Measurements from ENCODE around the gene FBXL12. TPM values are rescaled to one million over a fixed set of nuclear protein-coding genes. Genes with fewer than 3 reads are reported as not detected.
A peak's percentile ranks its signal among the peaks of the same experiment; 100 is the strongest.
"Not testable (repeated sequence)": the region's sequence is repeated elsewhere in the genome, so short reads cannot be mapped to it uniquely, and the experiment has no call there.

FBXL12 gene
- total RNA-seq, 1 donor from 2014 or later: 23.4 TPM

DNA sequence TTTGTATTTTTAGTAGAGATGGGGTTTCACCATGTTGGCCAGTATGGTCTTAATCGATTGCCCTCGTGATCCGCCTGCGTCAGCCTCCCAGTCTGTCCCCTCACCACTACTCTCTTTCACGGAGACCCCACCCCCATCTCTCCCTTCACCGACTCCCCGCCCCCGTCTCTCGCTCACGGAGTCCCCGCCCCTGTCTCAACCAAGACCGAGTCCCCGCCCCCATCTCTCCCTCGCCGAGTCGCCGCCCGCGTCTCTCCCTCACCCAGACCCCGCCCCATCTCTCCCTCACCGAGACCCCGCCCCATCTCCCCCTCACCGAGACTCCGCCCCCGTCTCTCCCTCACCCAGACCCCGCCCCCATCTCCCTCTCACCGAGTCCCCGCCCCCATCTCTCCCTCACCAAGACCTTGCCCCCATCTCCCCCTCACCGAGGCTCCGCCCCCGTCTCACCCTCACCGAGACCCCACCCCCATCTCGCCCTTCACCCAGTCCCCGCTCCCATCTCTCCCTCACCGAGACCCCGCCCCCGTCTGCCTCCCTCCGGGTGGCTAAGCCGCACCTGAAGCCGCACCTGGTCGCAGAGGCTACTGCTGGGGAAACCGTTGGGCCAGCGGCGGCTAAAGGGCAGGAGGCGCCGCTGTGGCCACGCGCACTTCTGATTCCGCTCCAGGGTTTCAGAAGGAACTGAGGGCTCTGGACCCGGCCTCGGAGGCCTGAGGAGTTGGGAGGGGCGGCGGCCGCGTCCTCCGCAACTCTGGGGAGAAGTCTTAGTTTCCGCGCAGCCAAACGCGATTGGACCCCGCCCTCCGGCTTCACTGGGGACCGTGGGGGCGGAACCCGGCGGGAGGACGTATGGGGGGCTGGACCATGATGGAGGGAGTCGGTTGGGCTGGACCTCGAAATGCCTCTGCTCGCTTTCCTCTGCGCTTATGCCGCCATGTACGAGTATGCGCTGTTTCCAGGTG, 33.2 kb downstream of the FBXL12 start:
- intact Hi-C loops (cut with micrococcal nuclease): loop anchor here (1.0 kb wide), 2 partner anchors 17 to 34 kb away; partner anchors contain the start of genes FBXL12 and ZNF846
- Mint-ChIP-seq H3K27me3 (ENCODE audit: low read depth) (no peaks in the 10 kb centered on the region), H3K27ac (peak overlapping the region; percentile 86), H3K4me3 (ENCODE audit: low read depth) (peak overlapping the region; percentile 88), H3K9me3 (no peaks in the 10 kb centered on the region), H3K36me3 (ENCODE audit: low read depth) (no peaks in the 10 kb centered on the region), H3K4me1 (ENCODE audit: low read depth) (peaks cover 22% of the 10 kb centered on the region)
- DNase-seq (ENCODE audit: low spot score): peak; percentile 92

DNA sequence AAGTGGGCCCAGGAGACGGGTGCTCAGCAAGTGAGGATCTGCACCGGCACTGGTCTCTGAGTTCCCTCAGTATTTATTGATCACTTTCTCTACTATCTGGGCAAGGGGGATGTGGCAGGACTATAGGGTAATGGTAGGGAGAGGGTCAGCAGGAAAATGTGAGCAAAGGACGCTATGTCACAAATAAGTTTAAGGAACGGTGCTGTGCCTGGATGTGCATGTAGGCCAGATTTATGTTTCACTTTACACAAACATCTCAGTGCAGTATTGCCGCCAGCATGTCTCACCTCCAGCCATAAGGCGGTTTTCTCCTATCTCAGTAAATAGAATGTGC, 34.7 kb downstream of the FBXL12 start:
- intact Hi-C loops (cut with micrococcal nuclease); DNase-seq (ENCODE audit: low spot score); H3K27me3 Mint-ChIP-seq (ENCODE audit: low read depth); H3K36me3 Mint-ChIP-seq (ENCODE audit: low read depth); H3K9me3 Mint-ChIP-seq: not testable (repeated sequence)
- peaks cover 16% of the 10 kb centered on the region for H3K4me1 Mint-ChIP-seq (ENCODE audit: low read depth)
- H3K27ac Mint-ChIP-seq: peak overlapping the region; percentile 86
- H3K4me3 Mint-ChIP-seq (ENCODE audit: low read depth): peak overlapping the region; percentile 1

DNA sequence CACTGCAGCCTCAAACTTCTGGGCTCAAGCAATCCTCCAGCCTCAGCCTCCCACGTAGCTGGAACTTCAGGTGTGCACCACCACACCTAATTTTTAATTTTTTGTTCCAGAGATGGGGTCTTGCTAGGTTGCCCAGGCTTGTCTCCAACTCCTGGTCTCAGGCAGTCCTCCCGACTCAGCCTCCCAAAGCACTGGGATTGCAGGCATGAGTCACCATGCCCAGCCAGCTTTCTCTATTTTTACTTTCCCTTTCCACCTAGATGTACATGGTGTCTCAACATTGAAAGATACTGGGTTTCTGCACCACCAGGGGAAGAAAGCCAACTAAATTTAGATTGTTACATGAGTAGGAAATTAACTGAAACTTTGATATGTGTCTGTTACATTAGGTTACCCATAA, 36.5 kb downstream of the FBXL12 start:
- intact Hi-C loops (cut with micrococcal nuclease): no loop called here
- no peak overlapping the region for H3K4me3 Mint-ChIP-seq (ENCODE audit: low read depth)
- peaks cover 9% of the 10 kb centered on the region for H3K9me3 Mint-ChIP-seq
- peaks cover 16% of the 10 kb centered on the region for H3K4me1 Mint-ChIP-seq (ENCODE audit: low read depth)
- peaks cover 3% of the 10 kb centered on the region for H3K36me3 Mint-ChIP-seq (ENCODE audit: low read depth)
- no peaks in the 10 kb centered on the region for H3K27me3 Mint-ChIP-seq (ENCODE audit: low read depth)
- no peak for DNase-seq (ENCODE audit: low spot score)
- H3K27ac Mint-ChIP-seq: no peak overlapping the region

DNA sequence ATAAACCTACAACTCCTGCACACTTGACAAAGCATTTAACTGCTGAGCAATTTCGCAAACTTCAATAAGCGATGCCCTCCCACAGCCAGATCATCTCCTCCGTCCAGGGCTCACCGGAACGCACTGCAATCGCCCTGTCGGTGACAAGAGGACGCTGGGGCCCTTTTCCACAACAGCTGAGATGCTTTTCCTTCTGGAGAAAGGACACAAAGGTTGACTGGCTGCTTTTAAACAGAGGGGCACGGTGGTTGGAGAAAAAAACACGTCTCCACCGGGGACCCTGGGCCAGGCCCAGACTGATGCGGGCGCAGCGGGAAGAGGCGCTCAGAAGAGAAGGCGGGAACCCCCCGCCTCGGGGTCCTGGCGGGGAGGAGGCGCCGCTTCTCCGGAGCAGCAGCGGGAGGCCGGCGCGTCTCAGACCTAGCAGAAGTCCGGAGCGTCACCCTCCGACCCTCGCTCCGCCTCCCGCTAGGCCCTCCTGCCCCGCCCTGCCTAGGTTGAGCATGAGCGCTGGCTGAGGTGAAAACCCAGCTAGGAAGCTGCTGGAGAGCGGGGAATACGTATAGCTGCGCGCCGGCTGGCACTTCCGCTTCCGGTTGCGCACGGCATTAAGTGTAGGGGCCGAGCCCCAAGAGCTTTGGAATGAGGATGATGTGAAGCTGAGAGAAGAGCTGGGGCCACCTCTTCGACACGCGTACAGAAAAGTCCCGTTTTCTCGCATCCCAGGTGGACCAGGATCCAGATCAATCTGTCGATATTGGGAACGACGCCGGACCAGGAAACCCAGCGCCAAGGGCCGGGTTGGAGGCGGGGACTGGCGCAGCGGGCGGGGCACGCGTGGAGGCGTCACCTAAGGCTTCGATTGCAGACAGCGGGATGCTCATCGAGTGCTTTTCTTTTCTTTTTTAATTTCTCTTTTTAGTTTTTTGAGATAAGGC, 50.4 kb downstream of the FBXL12 start, which contains the start of gene ZNF846:
Gene ZNF846, minus strand, starts transcription at position 564 of the 938 bp plus-strand sequence. CDS start 3,788 bp downstream, outside the sequence.
- intact Hi-C loops (cut with micrococcal nuclease): loop anchor here (1.0 to 10.0 kb wide), 6 partner anchors 17 to 459 kb away; partner anchors contain the start of genes ZNF121, ZNF561, ZNF562 and ZNF699
- Mint-ChIP-seq H3K4me3 (ENCODE audit: low read depth) (peak within 1 kb of the TSS; percentile 87), H3K9me3 (peaks cover 23% of the 10 kb centered on the region), H3K27ac (peak within 1 kb of the TSS; percentile 95), H3K27me3 (ENCODE audit: low read depth) (no peaks in the 10 kb centered on the region), H3K4me1 (ENCODE audit: low read depth) (peaks cover 8% of the 10 kb centered on the region), H3K36me3 (ENCODE audit: low read depth) (peaks cover 20% of the 10 kb centered on the region)
- peak; percentile 90 for DNase-seq (ENCODE audit: low spot score)

Other genes starting within 250 kb of the FBXL12 start
- 57.2 and 62.2 TPM in 2 replicates for gene ZNF121, start 234.6 kb downstream of the FBXL12 start, total RNA-seq
- gene ZNF561, start 197.8 kb downstream of the FBXL12 start, total RNA-seq: 27.1 and 28.3 TPM in 2 replicates
- 17.3 and 18.2 TPM in 2 replicates for gene ZNF562, start 144.0 kb downstream of the FBXL12 start, total RNA-seq
- 3.2 and 3.7 TPM in 2 replicates for gene ZNF846, start 50.3 kb downstream of the FBXL12 start, total RNA-seq
- gene UBL5, start 8.8 kb upstream of the FBXL12 start, total RNA-seq: 331 and 335 TPM in 2 replicates
- gene PIN1, start 16.2 kb upstream of the FBXL12 start, total RNA-seq: 84.3 and 87.3 TPM in 2 replicates
- 0.85 and 0.89 TPM in 2 replicates for gene OLFM2, start 117.4 kb upstream of the FBXL12 start, total RNA-seq
- gene COL5A3, start 191.4 kb upstream of the FBXL12 start, total RNA-seq: 0.80 and 0.87 TPM in 2 replicates
- not detected in 2 replicates for gene RDH8, start 194.4 kb upstream of the FBXL12 start, total RNA-seq

All from activated T-helper 2 cell treated with anti-CD3 and anti-CD28 coated beads, Interferon-gamma antibody, Interleukin-2, Interleukin-4, amounts not matched to agents 10 μg/mL and 5 μg/mL and 100 μg/mL, durations not matched to agents 14 hours and 24 hours and 36 hours (primary cell).